Ammon's horn (tissue), 1 donor: ENCODE data around the gene TTLL9.
A peak's percentile ranks its signal among the peaks of the same experiment; 100 is the strongest.

Source experiments
- DNase-seq: peaks from one replicate; pipeline ENCODE4 v3.0.0-alpha.2; 2016; ENCODE audit warnings: low spot score

Gene TTLL9

GRCh38 chr20:31857861-31858759, 12.3 kb upstream of the TTLL9 start:
- no peak for DNase-seq

DNA sequence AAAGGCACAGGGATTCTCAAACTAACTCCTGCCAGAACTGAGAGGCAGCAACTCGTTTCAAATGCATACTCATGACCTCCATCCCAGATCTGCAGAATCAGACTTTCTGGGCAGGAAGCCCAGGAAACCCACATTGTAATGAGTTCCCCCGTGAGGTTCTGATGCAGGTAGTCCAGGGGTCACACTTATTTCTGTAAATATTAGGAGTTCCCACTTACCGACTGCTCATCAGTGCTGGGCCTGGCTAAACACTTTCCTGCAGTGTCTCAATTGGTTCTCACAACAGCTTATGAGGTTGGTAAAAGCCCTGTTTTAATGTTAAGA, 11.7 kb upstream of the TTLL9 start:
- no peak for DNase-seq

GRCh38 chr20:31859266-31859997, 11.0 kb upstream of the TTLL9 start:
- DNase-seq: no peak

GRCh38 chr20:31859998-31860380, 10.4 kb upstream of the TTLL9 start:
- no peak for DNase-seq

DNA sequence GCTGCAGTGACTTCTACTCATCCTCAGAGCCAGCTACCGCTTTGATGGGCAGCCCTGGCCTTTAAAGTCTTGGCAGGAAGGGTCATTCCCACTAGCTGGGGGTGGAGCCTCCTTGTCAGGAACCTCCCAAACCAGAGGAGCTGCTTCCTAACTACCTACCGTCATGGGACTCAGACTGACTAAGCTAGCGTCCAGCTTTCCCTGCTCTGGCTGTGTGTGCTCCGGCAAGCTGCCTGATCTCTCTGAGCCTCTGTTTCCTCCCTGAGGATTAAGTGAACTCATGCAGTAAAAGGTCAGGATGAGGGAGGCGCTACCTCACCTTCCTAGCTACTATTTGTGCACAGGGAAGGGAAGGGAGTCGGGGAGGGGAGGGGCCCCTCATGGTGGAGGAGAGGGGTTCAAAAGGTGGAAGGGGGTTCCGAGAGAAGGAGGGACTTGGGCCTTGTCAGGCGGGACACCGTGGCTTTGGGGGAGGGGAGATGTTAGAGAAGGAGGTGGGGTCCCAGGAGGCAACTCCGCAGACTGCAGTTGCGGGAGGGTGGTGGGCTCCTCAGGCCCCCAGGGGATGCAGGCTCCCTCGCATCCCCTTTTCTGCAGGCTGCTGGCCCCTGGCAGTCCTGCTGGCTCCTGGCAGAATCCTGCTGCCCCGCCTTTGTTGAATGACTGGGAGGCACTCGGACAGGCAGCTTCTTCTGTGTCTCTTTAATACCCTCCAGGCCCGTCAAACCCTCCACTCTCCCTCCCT, 9.9 kb upstream of the TTLL9 start:
- DNase-seq: no peak

- DNase-seq: no peak
Observed at GRCh38 chr20:31861135-31861384, 9.4 kb upstream of the TTLL9 start.

DNA sequence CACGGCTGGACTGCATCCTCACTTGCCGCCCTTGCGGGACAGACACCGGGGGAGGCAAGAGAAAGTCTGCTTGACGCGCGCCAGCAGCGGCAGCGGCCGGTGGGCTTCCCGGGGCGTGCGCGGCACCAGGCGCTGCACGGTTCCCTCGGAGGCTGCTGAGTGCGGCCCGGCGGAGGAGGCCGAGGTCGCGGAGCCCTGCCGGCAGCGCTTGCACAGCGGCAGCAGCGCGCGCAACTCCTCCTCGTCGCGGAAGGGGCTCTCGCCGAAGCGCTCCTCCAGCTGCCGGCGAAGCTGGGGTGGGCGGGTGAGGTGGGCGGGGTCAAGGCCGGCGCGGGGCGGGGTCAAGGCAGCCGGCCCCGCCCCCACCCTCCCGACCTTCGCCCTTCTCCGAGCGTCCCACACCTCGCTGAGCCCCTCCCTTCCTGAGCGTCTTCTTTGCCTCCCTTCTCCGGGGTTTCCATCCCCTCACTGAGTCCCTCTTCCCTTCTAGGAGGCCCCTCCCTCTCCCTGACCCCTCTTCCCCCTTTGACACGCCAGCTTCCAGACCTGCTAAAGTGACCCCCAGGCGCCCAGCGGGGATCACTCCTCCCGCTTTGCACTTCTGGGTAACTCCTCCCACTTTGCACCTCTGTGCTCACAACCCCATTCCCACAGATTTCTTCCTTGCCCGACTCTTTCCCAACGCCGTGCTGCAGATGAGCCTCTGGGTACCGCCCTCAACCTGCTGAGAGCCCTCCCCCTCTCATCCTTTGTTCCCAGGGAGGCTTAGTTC, 8.9 kb upstream of the TTLL9 start:
- peak; percentile 45 for DNase-seq

DNA sequence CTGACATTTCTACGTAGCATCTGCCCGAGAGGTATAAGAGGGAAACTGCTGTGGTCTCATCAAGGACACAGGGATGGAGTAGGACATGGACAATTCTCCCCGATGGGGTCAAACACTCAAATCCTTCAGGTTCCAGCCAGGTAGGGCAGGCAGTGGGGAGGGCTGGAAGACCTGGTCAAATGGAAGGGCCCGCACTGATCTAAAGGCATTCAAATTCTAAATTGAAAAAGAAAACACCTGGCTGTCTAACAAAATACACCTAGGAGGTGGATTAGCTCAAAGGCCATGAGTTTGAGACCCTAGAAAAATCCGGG, 8.3 kb upstream of the TTLL9 start:
- no peak for DNase-seq

GRCh38 chr20:31862506-31862905, 7.9 kb upstream of the TTLL9 start:
- no peak for DNase-seq

DNA sequence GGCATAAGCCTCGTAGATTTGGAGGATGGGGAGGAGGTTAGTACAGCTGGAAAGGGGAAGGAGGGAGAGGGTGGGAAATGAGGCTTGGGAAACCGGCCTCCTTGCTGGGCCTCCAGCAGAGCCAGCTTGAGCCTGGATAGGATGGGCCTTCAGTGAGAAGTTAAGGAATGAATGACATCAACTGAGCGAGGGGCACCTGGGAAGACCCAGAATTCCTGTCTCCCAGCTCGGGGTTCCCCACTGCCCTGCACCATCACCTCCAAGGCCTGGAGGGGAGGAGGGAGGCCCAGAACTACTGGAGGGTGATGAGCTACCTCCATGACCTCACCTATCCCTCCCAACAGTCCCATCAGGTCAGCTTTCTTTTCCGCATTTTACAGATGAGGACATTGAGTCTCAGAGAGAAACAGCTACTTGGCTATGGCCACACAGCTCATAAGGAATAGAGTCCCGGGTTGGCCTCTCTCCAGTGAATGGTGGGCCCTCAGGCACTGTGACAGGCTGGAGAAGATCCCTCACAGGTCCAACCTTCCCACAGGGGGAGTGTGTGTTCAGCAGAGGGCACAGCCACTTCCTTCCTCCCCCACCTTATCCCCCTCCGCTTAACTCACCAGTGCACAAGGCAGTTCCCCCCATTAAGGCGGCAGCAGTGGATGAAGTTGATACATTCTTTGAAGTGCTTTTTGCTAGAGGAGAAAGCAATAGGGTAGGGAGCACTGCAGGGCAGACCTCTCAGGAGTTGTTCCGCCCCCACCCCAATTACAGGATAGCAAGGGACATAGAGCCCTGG, 6.9 kb upstream of the TTLL9 start:
- no peak for DNase-seq

- DNase-seq: no peak
Observed at GRCh38 chr20:31864521-31865400, 5.7 kb upstream of the TTLL9 start.

GRCh38 chr20:31866221-31866620, 4.2 kb upstream of the TTLL9 start:
- DNase-seq: no peak

DNA sequence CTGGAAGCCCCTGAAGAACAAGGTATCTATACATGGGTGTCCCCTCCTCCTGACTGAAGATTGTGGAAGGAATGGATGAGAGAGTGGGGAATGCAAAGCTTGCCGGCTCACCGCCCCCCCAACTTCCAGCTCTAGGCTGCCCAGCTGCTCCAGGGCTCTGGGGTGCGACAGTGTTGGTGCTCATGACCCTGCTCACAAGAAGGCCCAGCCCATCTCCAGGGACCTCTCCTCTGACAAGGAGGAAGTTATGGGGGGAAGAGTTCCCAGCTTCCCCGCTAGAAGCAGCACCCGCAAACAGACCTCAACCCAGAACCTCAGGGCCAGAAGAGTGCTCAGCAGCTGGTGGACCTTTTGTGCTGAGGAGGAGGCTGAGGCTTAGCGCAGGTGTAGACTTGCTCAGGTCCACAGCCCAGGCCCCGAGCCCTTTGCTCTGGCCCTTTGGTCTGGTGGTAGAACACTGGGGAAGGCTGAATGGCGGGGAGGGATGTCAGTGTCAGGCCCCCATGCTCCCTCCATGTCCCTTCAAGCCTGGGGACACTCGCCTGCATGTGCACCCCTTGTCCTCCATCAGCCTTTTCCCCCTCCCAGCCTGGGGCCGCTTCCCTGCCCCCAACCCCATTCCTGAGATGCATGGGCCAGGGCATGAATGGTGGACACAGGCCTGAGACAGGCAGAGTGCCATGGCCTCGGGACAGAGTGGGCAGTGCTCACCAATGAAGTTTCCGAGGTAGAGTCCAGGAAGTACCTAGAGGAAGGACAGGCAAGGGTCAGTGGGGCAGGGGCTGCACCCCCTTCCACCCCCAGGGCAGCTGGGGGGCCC, 1.4 kb upstream of the TTLL9 start:
- DNase-seq: no peak

- no peak for DNase-seq
Observed at GRCh38 chr20:31869673-31869941, 827 bp upstream of the TTLL9 start.

- DNase-seq: no peak
Observed at GRCh38 chr20:31870726-31871617, 538 bp downstream of the TTLL9 start.

- no peak for DNase-seq
Observed at GRCh38 chr20:31871618-31871954, 1.2 kb downstream of the TTLL9 start.

- DNase-seq: no peak
Observed at GRCh38 chr20:31872406-31872805, 2.0 kb downstream of the TTLL9 start.

- DNase-seq: no peak
Observed at GRCh38 chr20:31875671-31876070, 5.2 kb downstream of the TTLL9 start.

DNA sequence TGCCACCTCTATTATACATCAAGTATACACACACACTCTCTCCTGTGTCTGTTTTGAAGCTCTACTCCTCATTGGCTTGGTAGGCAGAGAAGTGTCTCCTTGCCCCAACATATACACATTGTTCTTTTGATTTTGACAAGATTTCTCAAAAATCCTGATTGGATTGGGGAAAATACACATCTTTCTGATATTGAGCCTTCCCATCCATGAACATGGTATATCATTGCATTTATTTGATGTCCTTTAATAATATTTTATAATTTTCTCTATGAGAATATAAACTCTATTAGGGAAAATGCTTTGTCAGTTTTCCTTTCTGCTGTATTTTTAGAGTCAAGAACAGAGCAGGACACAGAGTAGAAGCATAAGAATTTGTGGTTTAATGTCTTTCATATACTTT, 7.2 kb downstream of the TTLL9 start:
- no peak for DNase-seq
